Panc1 (cell line): ENCODE results near the gene SUMF2.
"Not testable (repeated sequence)": the region's sequence is repeated elsewhere in the genome, so short reads cannot be mapped to it uniquely, and the experiment has no call there.

Source experiments
- CTCF ChIP-seq: fragments of 450-650 bp; IDR thresholded peaks from 2 replicates; pipeline ENCODE4 v1.5.1; 2017; ENCODE audit warnings: mild to moderate bottlenecking
- POLR2AphosphoS5 ChIP-seq: IDR thresholded peaks from 2 replicates; pipeline ENCODE4 v1.6.1; 2012; ENCODE audit warnings: mild to moderate bottlenecking, low read depth, low read length, moderate library complexity
- REST ChIP-seq, 2 experiments: IDR thresholded peaks; 2 replicates each; pipeline ENCODE4 v1.6.1; 2011 to 2012; ENCODE audit warnings: low read depth in 2 of 2, control low read depth in 1 of 2, low read length in 1 of 2, mild to moderate bottlenecking in 1 of 2, moderate library complexity in 1 of 2; ENCODE audit not compliant: insufficient read depth in 1 of 2
- SIN3A ChIP-seq: IDR thresholded peaks from 2 replicates; pipeline ENCODE4 v1.6.1; 2012; ENCODE audit warnings: low read depth, mild to moderate bottlenecking, low read length, moderate library complexity, borderline replicate concordance; ENCODE audit not compliant: insufficient read depth
- TCF7L2 ChIP-seq: IDR thresholded peaks from 2 replicates; pipeline ENCODE4 v1.6.1; 2011; ENCODE audit warnings: mild to moderate bottlenecking, low read depth, low read length, inconsistent platforms

- not testable (repeated sequence) for TF ChIP-seq SIN3A; CTCF; POLR2AphosphoS5; TCF7L2; REST (IDR thresholded peaks at IDR 0.05; ENCODE audit: insufficient read depth in 1 of 2, low read depth in 2 of 2, low read length in 1 of 2)
Measured at GRCh38 chr7:56112244-56112643, 48.2 kb downstream of the SUMF2 start.
